Duodenal mucosa (tissue), 2 donors: ENCODE data around the gene GNB5.

Experiments
- H3K27ac ChIP-seq: one replicate; pipeline ENCODE4 v1.7.0; 2013; ENCODE audit warnings: low read depth, low read length
- H3K27me3 ChIP-seq, 2 donors: one replicate each; pipeline ENCODE4 v1.7.0; 2013; ENCODE audit warnings: low read length in 2 of 2, control low read depth in 1 of 2; ENCODE audit not compliant: insufficient read depth in 2 of 2, control insufficient read depth in 1 of 2
- H3K36me3 ChIP-seq, 2 donors: one replicate each; pipeline ENCODE4 v1.7.0; 2013; ENCODE audit warnings: low read length in 2 of 2, control low read depth in 1 of 2; ENCODE audit not compliant: insufficient read depth in 2 of 2, control insufficient read depth in 1 of 2
- H3K4me1 ChIP-seq, 2 donors: one replicate each; pipeline ENCODE4 v1.7.0; 2013; ENCODE audit warnings: low read length in 2 of 2, control low read depth in 1 of 2; ENCODE audit not compliant: insufficient read depth in 2 of 2, control insufficient read depth in 1 of 2
- H3K4me3 ChIP-seq, 2 donors: one replicate each; pipeline ENCODE4 v1.7.0; 2013; ENCODE audit warnings: low read length in 2 of 2, low read depth in 1 of 2
- H3K9ac ChIP-seq, 2 donors: one replicate each; pipeline ENCODE4 v1.7.0; 2013; ENCODE audit warnings: low read length in 2 of 2, low read depth in 1 of 2
- H3K9me3 ChIP-seq, 2 donors: one replicate each; pipeline ENCODE4 v1.7.0; 2013; ENCODE audit warnings: low read length in 2 of 2, control low read depth in 1 of 2; ENCODE audit not compliant: control insufficient read depth in 1 of 2

GNB5 gene

GRCh38 chr15:52213206-52213605, 22.0 kb upstream of the GNB5 start:
- no peak overlapping the region for H3K4me3 ChIP-seq
- no peak overlapping the region for H3K9ac ChIP-seq
- no peaks in the 10 kb centered on the region for H3K4me1 ChIP-seq
- peaks cover 11 to 50% of the 10 kb centered on the region in 2 donors for H3K36me3 ChIP-seq
- H3K9me3 ChIP-seq, result no peaks in the 10 kb centered on the region
- no peaks in the 10 kb centered on the region for H3K27me3 ChIP-seq
- H3K27ac ChIP-seq, result no peak overlapping the region

DNA sequence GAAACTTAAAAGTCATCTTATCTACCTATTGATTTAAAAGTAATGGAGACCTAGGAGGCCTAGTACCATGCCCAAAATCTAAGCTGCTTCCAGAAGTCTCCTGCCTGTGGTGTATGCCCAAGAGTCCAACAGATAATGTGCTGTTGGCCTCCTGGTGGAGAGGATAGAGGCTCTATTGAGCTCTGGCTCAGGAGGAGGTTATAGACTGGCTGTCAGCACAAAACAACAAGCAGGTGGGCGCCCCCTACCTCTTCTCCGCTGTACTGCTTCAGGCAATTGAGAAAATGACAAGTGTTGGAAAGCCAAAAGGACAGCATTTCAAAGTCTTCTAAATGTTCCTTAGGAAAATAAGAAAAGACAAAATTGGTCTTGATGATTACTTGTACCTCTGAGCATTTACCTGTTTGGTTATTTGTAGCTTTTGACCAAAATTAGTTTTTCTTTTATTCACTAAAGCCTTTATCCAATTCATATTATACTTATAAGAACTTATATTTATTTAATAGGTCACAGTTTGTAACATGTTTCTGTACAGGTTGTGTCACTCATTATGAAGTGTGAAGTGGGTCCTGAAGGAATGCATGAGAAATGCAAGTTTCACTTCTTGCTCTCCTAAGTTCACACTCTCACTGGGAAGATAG, 17.2 kb upstream of the GNB5 start:
- no peak overlapping the region for H3K27ac ChIP-seq
- no peaks in the 10 kb centered on the region for H3K9me3 ChIP-seq
- H3K36me3 ChIP-seq, result peaks cover 11 to 48% of the 10 kb centered on the region in 2 donors
- H3K4me1 ChIP-seq, result no peaks in the 10 kb centered on the region
- no peak overlapping the region for H3K9ac ChIP-seq
- no peak overlapping the region for H3K4me3 ChIP-seq
- H3K27me3 ChIP-seq, result no peaks in the 10 kb centered on the region

- Histone ChIP-seq H3K27ac (no peak overlapping the region), H3K36me3 (peaks cover 7 to 35% of the 10 kb centered on the region in 2 donors), H3K9ac (no peak overlapping the region)
Measured at GRCh38 chr15:52207191-52207590, 16.0 kb upstream of the GNB5 start.

DNA sequence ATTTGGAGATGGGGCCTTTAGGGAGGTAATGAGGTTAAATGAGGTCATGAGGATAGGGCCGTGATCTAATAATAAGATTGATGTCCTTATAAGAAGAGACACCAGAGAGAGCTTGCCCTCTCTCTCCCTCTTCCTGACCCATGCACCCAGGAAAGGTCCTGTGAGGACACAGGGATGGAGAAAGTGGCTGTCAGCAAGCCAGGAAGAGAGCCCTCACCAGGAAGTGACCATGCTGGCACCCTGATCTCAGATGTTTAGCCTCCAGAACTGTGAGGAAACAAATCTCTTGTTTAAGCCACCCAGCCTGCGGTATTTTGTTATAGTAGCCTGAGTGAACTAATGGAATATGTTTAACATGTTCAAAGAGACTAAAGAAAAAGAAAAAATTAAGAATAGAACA, 15.3 kb upstream of the GNB5 start:
- Histone ChIP-seq H3K36me3 (peaks cover 5 to 28% of the 10 kb centered on the region in 2 donors), H3K4me1 (no peaks in the 10 kb centered on the region), H3K27ac (no peak overlapping the region), H3K9ac (no peak overlapping the region), H3K9me3 (no peaks in the 10 kb centered on the region), H3K4me3 (no peak overlapping the region), H3K27me3 (no peaks in the 10 kb centered on the region)

More at GRCh38 chr15:52207191-52207590, 16.0 kb upstream of the GNB5 start:
- H3K4me1 ChIP-seq, result no peaks in the 10 kb centered on the region
- H3K9me3 ChIP-seq, result no peaks in the 10 kb centered on the region
- H3K27me3 ChIP-seq, result no peaks in the 10 kb centered on the region
- no peak overlapping the region for H3K4me3 ChIP-seq

DNA sequence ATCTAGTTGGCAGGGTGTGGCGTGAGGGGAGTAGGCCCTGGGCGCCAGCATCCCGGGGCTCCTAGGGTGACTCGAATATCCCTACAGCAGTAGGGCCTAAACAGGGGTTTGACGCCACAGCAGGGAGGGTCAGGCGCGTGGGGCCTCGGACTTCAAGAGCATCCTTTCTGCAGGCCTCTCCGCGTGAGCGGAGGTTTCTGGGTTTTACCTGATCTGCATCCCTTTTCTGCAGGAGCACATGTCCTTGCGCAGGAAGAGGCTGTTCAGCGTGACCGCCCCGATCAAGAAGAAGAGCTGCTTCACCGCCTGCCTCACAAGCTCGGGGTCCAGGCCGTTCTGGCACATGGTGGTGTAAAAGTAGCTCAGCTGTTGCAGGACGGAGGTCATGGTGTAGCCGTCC, 13.5 kb upstream of the GNB5 start:
- no peak overlapping the region for H3K4me3 ChIP-seq
- no peak overlapping the region for H3K9ac ChIP-seq
- peaks cover 0 to 27% of the 10 kb centered on the region in 2 donors for H3K36me3 ChIP-seq
- H3K27me3 ChIP-seq, result no peaks in the 10 kb centered on the region
- H3K27ac ChIP-seq, result no peak overlapping the region
- no peaks in the 10 kb centered on the region for H3K9me3 ChIP-seq
- no peaks in the 10 kb centered on the region for H3K4me1 ChIP-seq

GRCh38 chr15:52200831-52201365, 9.7 kb upstream of the GNB5 start:
- H3K27ac ChIP-seq, result no peak overlapping the region
- no peaks in the 10 kb centered on the region for H3K9me3 ChIP-seq
- H3K4me3 ChIP-seq, result no peak overlapping the region
- no peak overlapping the region for H3K9ac ChIP-seq
- peaks cover 0 to 22% of the 10 kb centered on the region in 2 donors for H3K36me3 ChIP-seq
- no peaks in the 10 kb centered on the region for H3K27me3 ChIP-seq
- H3K4me1 ChIP-seq, result no peaks in the 10 kb centered on the region

- Histone ChIP-seq H3K9ac (no peak overlapping the region), H3K4me3 (no peak overlapping the region), H3K27me3 (no peaks in the 10 kb centered on the region), H3K9me3 (no peaks in the 10 kb centered on the region), H3K27ac (no peak overlapping the region), H3K4me1 (no peaks in the 10 kb centered on the region), H3K36me3 (peaks cover 3 to 17% of the 10 kb centered on the region in 2 donors)
Measured at GRCh38 chr15:52199271-52199670, 8.1 kb upstream of the GNB5 start.

DNA sequence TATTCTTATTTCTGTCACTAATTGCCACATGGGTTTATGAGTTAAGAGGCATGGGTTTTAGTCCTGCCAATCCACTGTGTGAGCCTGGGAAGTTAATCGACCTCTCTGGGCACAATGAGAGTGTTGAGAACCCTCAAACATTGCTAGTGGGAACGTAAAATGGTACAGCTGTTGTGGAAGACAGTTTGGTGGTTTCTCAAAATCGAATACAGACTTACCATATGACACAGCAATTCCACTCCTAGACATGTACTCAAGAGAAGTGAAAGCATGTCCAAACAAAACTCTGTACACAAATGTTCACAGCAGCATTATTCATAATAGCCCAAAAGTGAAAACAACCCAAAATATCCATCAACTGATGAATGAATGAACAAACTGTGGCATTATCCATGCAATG, 5.7 kb upstream of the GNB5 start:
- H3K27me3 ChIP-seq, result no peaks in the 10 kb centered on the region
- H3K9me3 ChIP-seq, result no peaks in the 10 kb centered on the region
- H3K27ac ChIP-seq, result no peak overlapping the region
- no peak overlapping the region for H3K4me3 ChIP-seq
- H3K4me1 ChIP-seq, result no peaks in the 10 kb centered on the region
- no peak overlapping the region for H3K9ac ChIP-seq
- peaks cover 3 to 18% of the 10 kb centered on the region in 2 donors for H3K36me3 ChIP-seq

- Histone ChIP-seq H3K27me3 (no peaks in the 10 kb centered on the region), H3K4me3 (no peak overlapping the region), H3K4me1 (no peaks in the 10 kb centered on the region), H3K9me3 (no peaks in the 10 kb centered on the region), H3K27ac (no peak overlapping the region), H3K36me3 (peaks cover 3 to 25% of the 10 kb centered on the region in 2 donors), H3K9ac (no peak overlapping the region)
Measured at GRCh38 chr15:52193791-52194190, 2.6 kb upstream of the GNB5 start.

DNA sequence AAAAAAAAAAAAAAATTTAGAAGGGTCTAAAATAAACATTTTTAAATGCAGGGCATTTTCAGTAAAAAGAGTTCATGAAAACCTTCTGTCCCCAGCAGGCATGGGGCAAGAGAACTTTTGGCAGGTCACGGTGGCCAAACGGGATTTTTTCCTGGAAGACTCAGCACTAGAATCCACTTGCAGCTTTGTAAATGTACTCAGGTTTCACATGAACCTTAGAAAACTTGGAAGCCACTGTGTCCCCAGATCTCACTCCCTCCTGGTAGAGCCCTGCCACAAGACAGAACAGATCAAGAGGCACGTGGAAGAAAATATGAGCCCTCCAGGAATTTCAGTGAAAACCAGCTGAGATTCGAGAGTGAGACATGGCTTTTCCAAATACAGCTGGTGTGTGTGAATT, 2.1 kb upstream of the GNB5 start:
- Histone ChIP-seq H3K4me1 (no peaks in the 10 kb centered on the region), H3K27me3 (no peaks in the 10 kb centered on the region), H3K9ac (no peak overlapping the region), H3K4me3 (no peak overlapping the region), H3K27ac (no peak overlapping the region), H3K36me3 (peaks cover 3 to 25% of the 10 kb centered on the region in 2 donors), H3K9me3 (no peaks in the 10 kb centered on the region)
